ENCODE data around the gene CALCOCO1.

DNA sequence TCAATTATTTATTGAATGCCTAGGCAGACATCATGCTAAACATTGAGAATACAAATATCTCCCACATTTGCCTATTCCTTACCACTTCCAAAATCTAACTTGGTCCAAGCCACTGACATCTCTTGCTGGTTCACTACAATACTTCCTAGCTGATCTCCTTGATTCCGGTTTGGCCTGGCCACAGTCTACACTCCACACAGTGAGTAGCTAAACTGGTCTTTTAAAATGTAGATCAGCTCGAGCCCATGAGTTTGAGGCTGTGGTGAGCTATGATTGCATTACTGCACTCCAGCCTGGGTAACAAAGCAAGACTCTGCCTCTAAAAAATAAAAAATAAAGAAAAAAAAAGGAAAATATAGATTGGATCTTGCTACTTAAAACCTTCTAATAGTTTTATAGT is 43.8 kb downstream of the CALCOCO1 start:
- TF ChIP-seq, protein P1, sequence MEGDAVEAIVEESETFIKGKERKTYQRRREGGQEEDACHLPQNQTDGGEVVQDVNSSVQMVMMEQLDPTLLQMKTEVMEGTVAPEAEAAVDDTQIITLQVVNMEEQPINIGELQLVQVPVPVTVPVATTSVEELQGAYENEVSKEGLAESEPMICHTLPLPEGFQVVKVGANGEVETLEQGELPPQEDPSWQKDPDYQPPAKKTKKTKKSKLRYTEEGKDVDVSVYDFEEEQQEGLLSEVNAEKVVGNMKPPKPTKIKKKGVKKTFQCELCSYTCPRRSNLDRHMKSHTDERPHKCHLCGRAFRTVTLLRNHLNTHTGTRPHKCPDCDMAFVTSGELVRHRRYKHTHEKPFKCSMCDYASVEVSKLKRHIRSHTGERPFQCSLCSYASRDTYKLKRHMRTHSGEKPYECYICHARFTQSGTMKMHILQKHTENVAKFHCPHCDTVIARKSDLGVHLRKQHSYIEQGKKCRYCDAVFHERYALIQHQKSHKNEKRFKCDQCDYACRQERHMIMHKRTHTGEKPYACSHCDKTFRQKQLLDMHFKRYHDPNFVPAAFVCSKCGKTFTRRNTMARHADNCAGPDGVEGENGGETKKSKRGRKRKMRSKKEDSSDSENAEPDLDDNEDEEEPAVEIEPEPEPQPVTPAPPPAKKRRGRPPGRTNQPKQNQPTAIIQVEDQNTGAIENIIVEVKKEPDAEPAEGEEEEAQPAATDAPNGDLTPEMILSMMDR (IDR thresholded peaks at IDR 0.05): no peak
- TF ChIP-seq EZH2phosphoT487 (IDR thresholded peaks at IDR 0.05) (no peak), EZH2 (IDR thresholded peaks at IDR 0.05) (no peak)
